ENCODE measurements around the gene SLC13A1. TPM values are rescaled to one million over a fixed set of nuclear protein-coding genes. Genes with fewer than 3 reads are reported as not detected.

The SLC13A1 gene
- total and polyA plus RNA-seq, 10 of the 15 experiments (the other 5 are each of a cell fraction or from before 2014, with no cell fraction given) = 0.10 TPM; not detected in 9

DNA sequence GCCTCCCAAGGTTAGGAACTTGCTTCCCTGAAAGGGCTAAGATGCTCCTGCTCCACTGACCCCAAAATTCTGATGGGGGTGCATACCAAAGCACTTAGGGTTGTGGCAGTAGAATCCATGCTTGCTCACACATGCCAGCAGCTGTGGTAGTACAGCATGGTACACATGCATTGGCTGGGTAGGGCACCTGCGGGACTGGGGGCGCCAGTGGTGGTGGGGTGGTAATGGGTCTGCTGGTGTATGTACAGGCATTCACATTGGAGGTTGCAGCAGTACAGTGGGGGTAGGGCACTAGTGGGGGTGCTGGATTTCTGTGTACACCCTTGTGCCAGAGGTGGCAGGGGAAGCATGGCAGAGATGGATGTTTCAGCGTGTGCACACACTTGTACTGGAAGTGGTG lies 132.0 kb downstream of the SLC13A1 start:
- ChIA-PET CTCF (interaction anchor here (1.0 to 5.4 kb wide), 2 partner anchors 63 to 86 kb away, joined by 3 to 45 read pairs; no protein-coding TSS in a partner anchor), POLR2A (no interaction called here), RAD21 (ENCODE audit: unreplicated experiment) (no interaction called here), SMC1A (ENCODE audit: uncharacterized antibody, unreplicated experiment) (interaction anchor here (1.3 kb wide), 1 partner anchor 36 kb away, joined by 3 read pairs; no protein-coding TSS in a partner anchor)
- H3K4me1 ChIP-seq (ENCODE audit: control insufficient read depth, insufficient read depth, low read length) = no peaks in the 10 kb centered on the region
- H3K79me2 ChIP-seq (ENCODE audit: control insufficient read depth, insufficient read depth, low read length) = no peaks in the 10 kb centered on the region
- H3K9ac ChIP-seq (ENCODE audit: control insufficient read depth, insufficient read depth, low read length) = no peak overlapping the region
- BruUV-seq (replicated peaks) = no TSS peak
- no peak overlapping the region for H2AFZ ChIP-seq (ENCODE audit: control insufficient read depth, low read depth, low read length)
- no peaks in the 10 kb centered on the region for H3K9me3 ChIP-seq (replicated peaks; ENCODE audit: control insufficient read depth, insufficient read depth, low read length)
- no peaks in the 10 kb centered on the region for H3K27me3 ChIP-seq (replicated peaks in 1 of 2; ENCODE audit: control insufficient read depth in 2 of 2, insufficient read depth in 2 of 2, low read length in 1 of 2)
- FAIRE-seq = no peak
- WGBS (ENCODE audit: insufficient coverage, insufficient replicate concordance, low lambda C conversion rate, missing lambda C conversion rate) = 36% methylated on average over 3 of the region's 3 CpGs
- no peak overlapping the region for H3K4me3 ChIP-seq
- H4K20me1 ChIP-seq (ENCODE audit: control insufficient read depth, insufficient read depth) = no peaks in the 10 kb centered on the region
- in situ Hi-C loops (cut with MboI) = no loop called here
- H3K27ac ChIP-seq (ENCODE audit: control insufficient read depth, insufficient read depth) = no peak overlapping the region
- intact Hi-C loops (cut with micrococcal nuclease; ENCODE audit: unreplicated experiment) = no loop called here
- DNase-seq (ENCODE audit: low read depth, low spot score) = no peak
- no peaks in the 10 kb centered on the region for H3K36me3 ChIP-seq (ENCODE audit: control insufficient read depth in 2 of 2, insufficient read depth in 2 of 2, low read length in 1 of 2)
- no peak overlapping the region for H3K4me2 ChIP-seq (ENCODE audit: control insufficient read depth, insufficient read depth)
- TF ChIP-seq ZZZ3 (IDR thresholded peaks at IDR 0.05; ENCODE audit: control insufficient read depth, insufficient read length, low read depth) = no peak
- no peak for TF ChIP-seq MEF2B (IDR thresholded peaks at IDR 0.05; ENCODE audit: partially characterized antibody, poor library complexity, severe bottlenecking)
- TF ChIP-seq KDM1A (IDR thresholded peaks at IDR 0.05; ENCODE audit: borderline replicate concordance) = no peak
- no peak for TF ChIP-seq POLR2AphosphoS2 (IDR thresholded peaks at IDR 0.05; ENCODE audit: low read depth, low read length)
- no peak for TF ChIP-seq ZNF207 (IDR thresholded peaks at IDR 0.05; ENCODE audit: borderline replicate concordance)
- TF ChIP-seq, protein P1, sequence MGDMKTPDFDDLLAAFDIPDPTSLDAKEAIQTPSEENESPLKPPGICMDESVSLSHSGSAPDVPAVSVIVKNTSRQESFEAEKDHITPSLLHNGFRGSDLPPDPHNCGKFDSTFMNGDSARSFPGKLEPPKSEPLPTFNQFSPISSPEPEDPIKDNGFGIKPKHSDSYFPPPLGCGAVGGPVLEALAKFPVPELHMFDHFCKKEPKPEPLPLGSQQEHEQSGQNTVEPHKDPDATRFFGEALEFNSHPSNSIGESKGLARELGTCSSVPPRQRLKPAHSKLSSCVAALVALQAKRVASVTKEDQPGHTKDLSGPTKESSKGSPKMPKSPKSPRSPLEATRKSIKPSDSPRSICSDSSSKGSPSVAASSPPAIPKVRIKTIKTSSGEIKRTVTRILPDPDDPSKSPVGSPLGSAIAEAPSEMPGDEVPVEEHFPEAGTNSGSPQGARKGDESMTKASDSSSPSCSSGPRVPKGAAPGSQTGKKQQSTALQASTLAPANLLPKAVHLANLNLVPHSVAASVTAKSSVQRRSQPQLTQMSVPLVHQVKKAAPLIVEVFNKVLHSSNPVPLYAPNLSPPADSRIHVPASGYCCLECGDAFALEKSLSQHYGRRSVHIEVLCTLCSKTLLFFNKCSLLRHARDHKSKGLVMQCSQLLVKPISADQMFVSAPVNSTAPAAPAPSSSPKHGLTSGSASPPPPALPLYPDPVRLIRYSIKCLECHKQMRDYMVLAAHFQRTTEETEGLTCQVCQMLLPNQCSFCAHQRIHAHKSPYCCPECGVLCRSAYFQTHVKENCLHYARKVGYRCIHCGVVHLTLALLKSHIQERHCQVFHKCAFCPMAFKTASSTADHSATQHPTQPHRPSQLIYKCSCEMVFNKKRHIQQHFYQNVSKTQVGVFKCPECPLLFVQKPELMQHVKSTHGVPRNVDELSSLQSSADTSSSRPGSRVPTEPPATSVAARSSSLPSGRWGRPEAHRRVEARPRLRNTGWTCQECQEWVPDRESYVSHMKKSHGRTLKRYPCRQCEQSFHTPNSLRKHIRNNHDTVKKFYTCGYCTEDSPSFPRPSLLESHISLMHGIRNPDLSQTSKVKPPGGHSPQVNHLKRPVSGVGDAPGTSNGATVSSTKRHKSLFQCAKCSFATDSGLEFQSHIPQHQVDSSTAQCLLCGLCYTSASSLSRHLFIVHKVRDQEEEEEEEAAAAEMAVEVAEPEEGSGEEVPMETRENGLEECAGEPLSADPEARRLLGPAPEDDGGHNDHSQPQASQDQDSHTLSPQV (IDR thresholded peaks at IDR 0.05) = no peak
- ATAC-seq = no peak

Other genes starting within 250 kb of the SLC13A1 start
- not detected in 2 replicates for gene TAS2R16, start 204.3 kb downstream of the SLC13A1 start, total RNA-seq (2014; rRNA removed)
- not detected in 2 replicates for gene TAS2R16, start 204.3 kb downstream of the SLC13A1 start, total RNA-seq (2014; rRNA removed; fragmentation: Illumina TruSeq; extraction: Trizol)
- not detected in 2 replicates for gene TAS2R16, start 204.3 kb downstream of the SLC13A1 start, total RNA-seq (2021)
- gene TAS2R16, start 204.3 kb downstream of the SLC13A1 start, polyA plus RNA-seq (2011; rRNA removed) = not detected in 2 replicates
- gene TAS2R16, start 204.3 kb downstream of the SLC13A1 start, polyA plus RNA-seq (2014; fragmentation: Illumina TruSeq; extraction: Trizol) = not detected in 2 replicates
- gene TAS2R16, start 204.3 kb downstream of the SLC13A1 start, polyA plus RNA-seq (2014; fragmentation: Nextera tagmentation; extraction: Ambion mirVana) = not detected
- gene TAS2R16, start 204.3 kb downstream of the SLC13A1 start, polyA plus RNA-seq (2014; rRNA removed) = not detected in 2 replicates
- not detected for gene TAS2R16, start 204.3 kb downstream of the SLC13A1 start, polyA plus RNA-seq (2016; fragmentation: Nextera tagmentation; extraction: Ambion mirVana)

Measured in GM12878 (cell line).